ENCODE data around the gene ACO1. TPM values are rescaled to one million over a fixed set of nuclear protein-coding genes. Genes with fewer than 3 reads are reported as not detected.

The ACO1 gene
- total RNA-seq, 4 donors from 2014 or later = 44.6 to 57.6 (median 45.3) TPM

DNA sequence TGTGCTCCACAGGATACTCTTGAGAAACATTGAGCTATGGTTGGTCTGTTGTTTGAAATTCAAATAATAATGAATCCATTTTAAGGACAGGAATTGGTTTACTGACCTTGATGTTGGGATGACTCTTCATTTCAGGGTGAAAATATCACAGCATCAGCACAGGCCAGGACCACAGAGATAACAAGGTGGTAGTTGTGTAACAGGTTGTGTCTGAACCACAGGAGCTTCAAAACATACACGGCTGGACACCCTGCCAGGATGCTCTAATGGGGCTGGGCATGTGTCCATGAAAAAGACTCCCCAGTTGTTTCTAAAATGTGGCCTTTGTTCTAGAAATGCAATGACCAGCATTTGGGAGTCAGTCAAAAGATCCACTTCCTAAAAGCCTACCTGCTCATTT is 69.8 kb downstream of the ACO1 start:
- Histone ChIP-seq H3K27me3 (no peaks in the 10 kb centered on the region), H3K4me1 (no peaks in the 10 kb centered on the region), H3K36me3 (peaks cover 25 to 39% of the 10 kb centered on the region in 2 donors), H3K27ac (no peak overlapping the region), H3K4me3 (replicated peaks in 1 of 3) (no peak overlapping the region), H3K9me3 (no peaks in the 10 kb centered on the region)
- TF ChIP-seq POLR2A (IDR thresholded peaks at IDR 0.05) (no peak), CTCF (IDR thresholded peaks at IDR 0.05) (no peak)
- DNase-seq = no peak
- intact Hi-C loops (cut with DNase I) = no loop called here
- 83 to 86% methylated on average over 1 of the region's 1 CpG for WGBS, 2 donors

DNA sequence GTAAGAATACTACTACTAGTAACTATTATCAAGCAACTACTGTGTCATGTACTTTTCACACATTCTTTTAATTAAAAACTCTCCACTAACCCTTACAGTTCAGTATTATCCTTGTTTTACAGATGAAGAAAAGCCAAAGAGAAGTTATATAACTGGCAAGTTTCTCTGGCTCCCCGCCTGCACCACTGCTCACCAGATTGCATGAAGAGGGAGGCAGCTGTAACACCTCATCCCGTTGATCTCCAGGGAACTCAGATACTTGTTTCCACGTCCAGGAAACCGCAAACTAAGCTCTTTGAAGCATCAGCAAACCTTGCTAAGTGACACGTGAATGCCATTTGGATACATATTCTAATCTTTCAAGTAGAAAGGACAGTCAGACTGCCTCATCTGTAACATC is 71.3 kb downstream of the ACO1 start:
- Histone ChIP-seq H3K27ac (no peak overlapping the region), H3K36me3 (peaks cover 11 to 25% of the 10 kb centered on the region in 2 donors), H3K27me3 (no peaks in the 10 kb centered on the region), H3K4me1 (no peaks in the 10 kb centered on the region), H3K9me3 (no peaks in the 10 kb centered on the region), H3K4me3 (replicated peaks in 1 of 3) (no peak overlapping the region)
- WGBS, 2 donors = 80 to 88% methylated on average over 5 of the region's 5 CpGs
- intact Hi-C loops (cut with DNase I) = no loop called here
- TF ChIP-seq CTCF (IDR thresholded peaks at IDR 0.05) = no peak
- no peak for TF ChIP-seq POLR2A (IDR thresholded peaks at IDR 0.05)
- no peak for DNase-seq

DNA sequence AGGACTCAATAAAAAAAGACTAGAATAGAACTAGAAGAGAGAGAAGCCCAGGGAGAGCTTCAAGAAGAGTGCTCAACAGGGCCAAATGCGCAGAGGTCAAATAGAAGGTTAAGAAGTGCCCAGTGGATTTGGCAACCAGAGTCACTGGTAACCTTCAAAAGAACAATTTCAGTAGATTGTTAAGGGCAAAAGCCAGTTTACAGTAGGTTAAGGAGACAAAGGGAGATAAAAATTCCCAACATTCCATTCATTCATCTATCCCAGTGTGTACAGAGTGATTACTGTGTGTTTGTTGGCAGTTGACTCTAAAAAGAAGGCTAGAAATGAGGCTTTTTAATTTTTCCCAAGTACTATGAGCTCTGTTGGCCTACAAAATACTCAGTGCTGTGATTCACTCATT is 72.1 kb downstream of the ACO1 start:
- H3K27me3 ChIP-seq = no peaks in the 10 kb centered on the region
- H3K36me3 ChIP-seq = peaks cover 8 to 19% of the 10 kb centered on the region in 2 donors
- no peaks in the 10 kb centered on the region for H3K4me1 ChIP-seq
- 95 to 98% methylated on average over 1 of the region's 1 CpG for WGBS, 2 donors
- no peak for TF ChIP-seq CTCF (IDR thresholded peaks at IDR 0.05)
- TF ChIP-seq POLR2A (IDR thresholded peaks at IDR 0.05) = no peak
- no peak for DNase-seq
- H3K9me3 ChIP-seq = no peaks in the 10 kb centered on the region
- intact Hi-C loops (cut with DNase I) = no loop called here
- H3K27ac ChIP-seq = no peak overlapping the region
- no peak overlapping the region for H3K4me3 ChIP-seq (replicated peaks in 1 of 3)

- Histone ChIP-seq H3K4me3 (replicated peaks in 1 of 3) (no peak overlapping the region), H3K36me3 (no peaks in the 10 kb centered on the region), H3K4me1 (no peaks in the 10 kb centered on the region), H3K9me3 (no peaks in the 10 kb centered on the region), H3K27ac (no peak overlapping the region), H3K27me3 (no peaks in the 10 kb centered on the region)
- WGBS, 2 donors = 91 to 97% methylated on average over 3 to 5 of the region's 5 CpGs
- no peak for TF ChIP-seq POLR2A (IDR thresholded peaks at IDR 0.05)
- no peak for TF ChIP-seq CTCF (IDR thresholded peaks at IDR 0.05)
- intact Hi-C loops (cut with DNase I) = no loop called here
- no peak for DNase-seq
These were observed 79.3 kb downstream of the ACO1 start for GRCh38 chr9:32463500-32464293.

- TF ChIP-seq CTCF (IDR thresholded peaks at IDR 0.05) (no peak), POLR2A (IDR thresholded peaks at IDR 0.05) (no peak)
- no peak overlapping the region for H3K27ac ChIP-seq
- 94 to 100% methylated on average over 1 of the region's 1 CpG for WGBS, 2 donors
- no peaks in the 10 kb centered on the region for H3K27me3 ChIP-seq
- H3K9me3 ChIP-seq = no peaks in the 10 kb centered on the region
- H3K4me3 ChIP-seq (replicated peaks in 1 of 3) = no peak overlapping the region
- DNase-seq = no peak
- no peaks in the 10 kb centered on the region for H3K36me3 ChIP-seq
- no peaks in the 10 kb centered on the region for H3K4me1 ChIP-seq
- intact Hi-C loops (cut with DNase I) = no loop called here
These were observed 84.3 kb downstream of the ACO1 start for GRCh38 chr9:32468740-32469139.

Measured in thyroid gland (tissue), 4 donors.